Measurements from ENCODE around the gene WNT5B. TPM values are rescaled to one million over a fixed set of nuclear protein-coding genes. Genes with fewer than 3 reads are reported as not detected.

The WNT5B gene
- polyA plus RNA-seq, 1 donor (not counting 4 experiments of a cell fraction or from before 2014, with no cell fraction given), result 12.3 TPM

DNA sequence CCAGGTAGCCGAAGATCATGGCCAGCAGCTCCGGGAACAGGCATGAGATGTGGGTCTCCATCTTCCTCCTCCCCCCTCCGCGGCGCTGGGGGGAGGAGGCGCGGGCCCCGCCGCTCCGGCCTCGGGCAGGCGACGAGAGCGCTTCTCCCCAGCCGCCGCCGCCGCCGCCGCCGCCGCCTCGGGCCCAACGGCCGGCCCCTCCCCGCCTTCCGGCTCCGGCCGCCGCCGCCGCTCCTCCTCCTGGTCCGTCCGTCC, 35.1 kb upstream of the WNT5B start:
- no peak for TF ChIP-seq CTCF (optimal IDR thresholded peaks at IDR 0.05 in 1 of 3, IDR thresholded peaks at IDR 0.05 in 1 of 3, conservative IDR thresholded peaks at IDR 0.05 in 1 of 3; ENCODE audit: extremely low read depth in 1 of 3, insufficient read depth in 2 of 3, low read length in 3 of 3)
- no peak for TF ChIP-seq EZH2 (IDR thresholded peaks at IDR 0.05; ENCODE audit: low read length)
- dilution Hi-C loops (cut with MboI; ENCODE audit: extremely low pct_ligation_motif_present, low sequenced_read_pairs), result no loop called here
- Histone ChIP-seq H3K79me2 (ENCODE audit: control insufficient read depth, insufficient read depth, low read length) (peaks cover 31% of the 10 kb centered on the region), H3K9ac (ENCODE audit: control insufficient read depth, extremely low read depth, insufficient read depth, low read length) (peak overlapping the region; percentile 52), H3K4me2 (ENCODE audit: control insufficient read depth, extremely low read depth, insufficient read depth, low read depth, low read length) (peak overlapping the region; percentile 88), H3K4me3 (ENCODE audit: control insufficient read depth in 2 of 3, extremely low read depth in 1 of 3, insufficient read depth in 2 of 3, low read depth in 1 of 3, low read length in 3 of 3) (peak overlapping the region; percentile 57 to 67 (median 60)), H3K27me3 (ENCODE audit: control insufficient read depth, extremely low read depth, insufficient read depth, low read length) (no peaks in the 10 kb centered on the region), H3K4me1 (ENCODE audit: control insufficient read depth, extremely low read depth, insufficient read depth, low read length) (peaks cover 44% of the 10 kb centered on the region), H3K9me1 (ENCODE audit: control insufficient read depth, extremely low read depth, insufficient read depth, low read length) (peaks cover 3% of the 10 kb centered on the region), H4K20me1 (ENCODE audit: control insufficient read depth, extremely low read depth, insufficient read depth, low read length) (peaks cover 9% of the 10 kb centered on the region), H3K36me3 (ENCODE audit: control insufficient read depth in 2 of 2, extremely low read depth in 1 of 2, insufficient read depth in 2 of 2, low read length in 2 of 2) (no peaks in the 10 kb centered on the region), H3K9me3 (ENCODE audit: control insufficient read depth, low read depth, low read length) (no peaks in the 10 kb centered on the region), H2AFZ (ENCODE audit: control insufficient read depth, low read length) (peak overlapping the region; percentile 52), H3K27ac (ENCODE audit: control insufficient read depth, insufficient read depth, low read length) (no peak overlapping the region)
- FAIRE-seq (no peak), DNase-seq (ENCODE audit: low read depth, low spot score) (no peak)

DNA sequence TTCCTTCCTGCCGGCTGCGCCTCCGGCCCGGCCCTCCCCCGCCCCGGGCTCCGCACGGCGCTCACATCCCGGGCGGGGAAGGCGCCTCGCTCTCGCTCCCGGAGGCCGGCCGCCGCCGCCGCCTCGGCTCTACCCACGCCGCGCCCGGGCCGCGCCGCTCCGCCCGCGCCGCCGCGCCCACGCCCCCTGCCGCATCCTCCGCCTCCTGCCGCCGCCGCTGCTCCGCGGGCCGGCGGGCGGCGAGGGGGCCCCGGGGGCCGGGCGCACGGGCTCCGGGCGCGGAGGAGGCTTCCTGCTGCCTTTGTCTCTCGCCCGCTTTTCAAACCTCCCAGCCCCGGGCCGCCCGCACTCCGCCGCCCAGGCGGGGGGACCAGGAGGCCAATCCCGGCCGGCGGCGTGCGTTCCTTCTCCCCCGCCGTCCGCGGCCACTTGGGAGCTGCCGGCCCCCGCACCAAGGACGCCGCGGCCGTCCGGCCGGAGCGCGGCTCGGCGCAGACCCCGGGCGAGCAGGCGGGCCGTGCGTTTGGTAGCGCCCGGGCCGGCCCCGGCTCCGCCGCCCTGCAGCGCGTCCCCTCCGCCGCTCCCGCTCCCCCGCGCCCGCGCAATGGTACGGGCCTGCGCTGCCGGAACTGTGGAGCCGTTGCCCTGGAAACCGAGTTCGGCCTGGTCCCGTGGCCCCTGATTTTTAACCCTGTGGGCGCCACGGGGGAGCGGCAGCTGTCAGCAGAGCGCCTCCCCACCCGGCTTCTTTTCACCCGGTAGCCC, 34.6 kb upstream of the WNT5B start, which contains the start of gene FBXL14:
Gene FBXL14, minus strand, starts transcription at position 321 of the 765 bp plus-strand sequence. CDS start 515 bp downstream, outside the sequence.
- H3K27me3 ChIP-seq (ENCODE audit: control insufficient read depth, extremely low read depth, insufficient read depth, low read length), result no peaks in the 10 kb centered on the region
- TF ChIP-seq CTCF (optimal IDR thresholded peaks at IDR 0.05 in 1 of 3, IDR thresholded peaks at IDR 0.05 in 1 of 3, conservative IDR thresholded peaks at IDR 0.05 in 1 of 3; ENCODE audit: extremely low read depth in 1 of 3, insufficient read depth in 2 of 3, low read length in 3 of 3), result no peak
- FAIRE-seq (no peak), DNase-seq (ENCODE audit: low read depth, low spot score) (no peak)
- H3K9me1 ChIP-seq (ENCODE audit: control insufficient read depth, extremely low read depth, insufficient read depth, low read length), result peaks cover 3% of the 10 kb centered on the region
- dilution Hi-C loops (cut with MboI; ENCODE audit: extremely low pct_ligation_motif_present, low sequenced_read_pairs), result no loop called here
- H3K4me3 ChIP-seq (ENCODE audit: control insufficient read depth in 2 of 3, extremely low read depth in 1 of 3, insufficient read depth in 2 of 3, low read depth in 1 of 3, low read length in 3 of 3), result peak within 1 kb of the TSS; percentile 57 to 75 (median 64)
- peaks cover 44% of the 10 kb centered on the region for H3K4me1 ChIP-seq (ENCODE audit: control insufficient read depth, extremely low read depth, insufficient read depth, low read length)
- peak within 1 kb of the TSS; percentile 72 for H3K9ac ChIP-seq (ENCODE audit: control insufficient read depth, extremely low read depth, insufficient read depth, low read length)
- H3K27ac ChIP-seq (ENCODE audit: control insufficient read depth, insufficient read depth, low read length), result peak within 1 kb of the TSS; percentile 53
- H3K4me2 ChIP-seq (ENCODE audit: control insufficient read depth, extremely low read depth, insufficient read depth, low read depth, low read length), result peak within 1 kb of the TSS; percentile 90
- no peaks in the 10 kb centered on the region for H3K36me3 ChIP-seq (ENCODE audit: control insufficient read depth in 2 of 2, extremely low read depth in 1 of 2, insufficient read depth in 2 of 2, low read length in 2 of 2)
- peaks cover 31% of the 10 kb centered on the region for H3K79me2 ChIP-seq (ENCODE audit: control insufficient read depth, insufficient read depth, low read length)
- peaks cover 9% of the 10 kb centered on the region for H4K20me1 ChIP-seq (ENCODE audit: control insufficient read depth, extremely low read depth, insufficient read depth, low read length)
- peak within 1 kb of the TSS; percentile 80 for H2AFZ ChIP-seq (ENCODE audit: control insufficient read depth, low read length)
- no peaks in the 10 kb centered on the region for H3K9me3 ChIP-seq (ENCODE audit: control insufficient read depth, low read depth, low read length)

Data from keratinocyte (primary cell).